ENCODE results near the gene RHOB.

RHOB gene

DNA sequence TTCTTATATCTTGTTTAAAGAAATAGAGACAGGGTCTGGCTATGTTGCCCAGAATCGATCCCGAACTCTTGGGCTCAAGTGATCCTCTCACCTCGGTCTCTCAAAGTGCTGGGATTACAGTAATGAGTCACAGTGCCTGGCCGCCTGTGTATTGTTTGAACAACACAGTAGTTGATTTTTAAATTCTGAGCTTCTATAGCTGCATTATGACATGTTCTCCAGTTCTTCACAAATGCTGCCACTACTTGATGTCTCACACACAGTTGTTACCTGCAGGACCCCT, 7.7 kb upstream of the RHOB start:
- 88 to 91% methylated on average over 3 to 4 of the region's 4 CpGs for WGBS, 2 experiments (ENCODE audit: insufficient coverage in 2 of 2)
- H3K4me3 ChIP-seq (ENCODE audit: extremely low read depth, insufficient read depth, low read length, poor library complexity, severe bottlenecking), result no peak overlapping the region
- no peak overlapping the region for H3K27ac ChIP-seq (ENCODE audit: low read depth, low read length, severe bottlenecking)
- H3K36me3 ChIP-seq (ENCODE audit: control insufficient read depth, insufficient read depth, low read length), result no peaks in the 10 kb centered on the region
- H3K9me3 ChIP-seq (ENCODE audit: control insufficient read depth, low read length), result no peaks in the 10 kb centered on the region
- H3K4me1 ChIP-seq (ENCODE audit: control insufficient read depth, insufficient read depth, low read length, poor library complexity, severe bottlenecking), result peaks cover 17% of the 10 kb centered on the region

GRCh38 chr2:20439503-20439902, 7.4 kb upstream of the RHOB start:
- Histone ChIP-seq H3K4me3 (ENCODE audit: extremely low read depth, insufficient read depth, low read length, poor library complexity, severe bottlenecking) (no peak overlapping the region), H3K9me3 (ENCODE audit: control insufficient read depth, low read length) (no peaks in the 10 kb centered on the region), H3K4me1 (ENCODE audit: control insufficient read depth, insufficient read depth, low read length, poor library complexity, severe bottlenecking) (peaks cover 20% of the 10 kb centered on the region), H3K36me3 (ENCODE audit: control insufficient read depth, insufficient read depth, low read length) (no peaks in the 10 kb centered on the region), H3K27ac (ENCODE audit: low read depth, low read length, severe bottlenecking) (no peak overlapping the region)
- 88 to 93% methylated on average over 4 to 5 of the region's 5 CpGs for WGBS, 2 experiments (ENCODE audit: insufficient coverage in 2 of 2)

DNA sequence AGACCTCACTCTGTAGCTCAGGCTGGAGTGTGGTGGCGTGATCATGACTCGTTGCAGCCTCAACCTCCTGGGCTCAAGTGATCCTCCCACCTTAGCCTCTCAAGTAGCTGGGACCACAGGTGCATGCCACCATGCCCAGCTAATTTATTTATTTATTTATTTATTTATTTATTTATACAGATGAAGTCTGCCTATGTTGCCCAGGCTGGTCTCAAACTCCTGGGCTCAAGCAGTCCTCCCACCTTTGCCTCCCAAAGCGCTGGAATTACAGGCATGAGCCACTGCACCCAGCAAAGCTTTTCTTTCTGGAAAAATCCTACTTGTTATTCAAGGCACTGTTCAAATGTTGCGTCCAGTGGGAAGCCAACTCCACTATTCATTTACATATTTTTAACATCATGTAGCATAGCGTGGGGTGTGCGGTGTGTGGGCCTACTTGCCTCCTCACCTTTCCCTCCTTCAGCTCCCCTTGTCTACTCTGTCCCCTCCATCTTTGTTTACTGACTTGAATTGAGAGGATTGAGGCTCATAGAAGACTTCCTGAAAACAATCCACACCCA, 6.8 kb upstream of the RHOB start:
- Histone ChIP-seq H3K27ac (ENCODE audit: low read depth, low read length, severe bottlenecking) (no peak overlapping the region), H3K4me3 (ENCODE audit: extremely low read depth, insufficient read depth, low read length, poor library complexity, severe bottlenecking) (no peak overlapping the region), H3K9me3 (ENCODE audit: control insufficient read depth, low read length) (no peaks in the 10 kb centered on the region), H3K4me1 (ENCODE audit: control insufficient read depth, insufficient read depth, low read length, poor library complexity, severe bottlenecking) (peaks cover 26% of the 10 kb centered on the region), H3K36me3 (ENCODE audit: control insufficient read depth, insufficient read depth, low read length) (no peaks in the 10 kb centered on the region)
- WGBS, 2 experiments (ENCODE audit: insufficient coverage in 2 of 2), result 94 to 96% methylated on average over 4 of the region's 6 CpGs

DNA sequence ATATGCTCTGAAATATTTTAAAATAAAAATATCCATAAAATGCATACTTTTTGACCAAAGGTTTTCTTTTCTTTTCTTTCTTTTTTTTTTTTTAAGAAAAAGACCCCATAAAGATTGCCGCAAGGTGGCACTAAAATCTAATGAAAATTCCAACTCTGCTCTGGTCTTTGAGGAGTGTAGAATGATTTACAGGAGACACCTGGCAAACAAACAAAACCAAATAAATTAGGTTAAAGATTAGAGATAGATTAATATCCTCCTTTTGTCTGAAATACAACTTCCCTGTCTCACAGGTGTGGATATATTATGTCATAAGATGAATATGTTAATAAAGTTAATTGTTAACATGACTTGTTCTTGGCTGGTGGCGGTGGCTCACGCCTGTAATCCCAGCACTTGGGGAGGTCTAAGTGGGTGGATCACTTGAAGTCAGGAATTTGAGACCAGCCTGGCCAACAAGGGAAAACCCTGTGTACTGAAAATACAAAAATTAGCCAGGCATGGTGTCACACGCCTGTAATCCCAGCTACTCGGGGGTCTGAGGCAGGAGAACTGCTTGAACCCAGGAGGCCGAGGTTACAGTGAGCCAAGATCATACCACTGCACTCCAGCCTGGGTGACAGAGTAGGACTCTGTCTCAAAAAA, 3.5 kb upstream of the RHOB start:
- Histone ChIP-seq H3K27ac (ENCODE audit: low read depth, low read length, severe bottlenecking) (peak overlapping the region; percentile 62), H3K4me1 (ENCODE audit: control insufficient read depth, insufficient read depth, low read length, poor library complexity, severe bottlenecking) (peaks cover 34% of the 10 kb centered on the region), H3K36me3 (ENCODE audit: control insufficient read depth, insufficient read depth, low read length) (peaks cover 10% of the 10 kb centered on the region), H3K9me3 (ENCODE audit: control insufficient read depth, low read length) (no peaks in the 10 kb centered on the region), H3K4me3 (ENCODE audit: extremely low read depth, insufficient read depth, low read length, poor library complexity, severe bottlenecking) (no peak overlapping the region)
- 88 to 91% methylated on average over 4 to 5 of the region's 6 CpGs for WGBS, 2 experiments (ENCODE audit: insufficient coverage in 2 of 2)

DNA sequence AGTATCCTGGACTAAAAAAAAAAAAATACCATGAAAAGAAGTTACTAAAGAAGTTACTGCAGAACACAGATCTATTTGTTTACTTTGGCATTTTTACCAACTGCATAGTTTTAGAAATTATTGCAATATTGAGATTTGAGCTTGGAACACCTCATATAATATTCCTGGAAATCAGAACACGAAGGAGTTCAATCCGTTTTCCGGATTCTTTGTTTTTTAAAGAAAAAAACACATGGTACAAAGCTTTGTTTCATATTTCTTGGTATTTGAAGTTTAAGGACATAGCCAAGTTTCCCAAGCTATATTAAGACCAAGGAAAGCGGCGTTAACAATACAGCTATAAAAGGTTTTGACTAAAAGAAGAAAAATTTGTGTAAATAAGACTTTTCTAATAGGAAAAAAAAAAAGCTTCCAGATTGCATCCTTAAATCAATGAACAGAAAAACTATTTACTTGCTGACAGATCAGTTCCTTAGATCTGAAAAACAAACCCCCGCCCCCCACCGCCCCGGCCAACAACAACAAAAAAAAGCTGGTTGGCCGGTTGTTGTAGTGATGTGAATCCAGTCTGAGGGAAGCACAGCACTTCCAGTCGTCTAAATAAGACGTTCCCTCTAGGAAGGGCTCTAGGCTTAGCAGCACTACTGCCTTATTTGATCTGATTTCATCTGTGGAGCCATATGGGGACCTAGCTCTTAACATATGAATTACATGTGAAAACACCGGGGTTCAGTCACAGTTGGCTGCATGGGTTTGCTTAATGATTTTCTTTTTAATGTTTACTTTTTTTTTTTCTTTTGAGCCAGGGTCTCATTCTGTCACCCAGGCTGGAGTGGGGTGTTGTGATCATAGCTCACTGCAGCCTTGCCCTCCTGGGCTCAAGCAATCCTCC, 2.5 kb upstream of the RHOB start:
- no peaks in the 10 kb centered on the region for H3K9me3 ChIP-seq (ENCODE audit: control insufficient read depth, low read length)
- H3K27ac ChIP-seq (ENCODE audit: low read depth, low read length, severe bottlenecking), result peak overlapping the region; percentile 62
- peaks cover 30% of the 10 kb centered on the region for H3K4me1 ChIP-seq (ENCODE audit: control insufficient read depth, insufficient read depth, low read length, poor library complexity, severe bottlenecking)
- H3K4me3 ChIP-seq (ENCODE audit: extremely low read depth, insufficient read depth, low read length, poor library complexity, severe bottlenecking), result no peak overlapping the region
- 32% methylated on average over 3 of the region's 12 CpGs; no CpG with 5 or more reads in 1 of the 2 experiments for WGBS, 2 experiments (ENCODE audit: insufficient coverage in 2 of 2)
- H3K36me3 ChIP-seq (ENCODE audit: control insufficient read depth, insufficient read depth, low read length), result peaks cover 20% of the 10 kb centered on the region

DNA sequence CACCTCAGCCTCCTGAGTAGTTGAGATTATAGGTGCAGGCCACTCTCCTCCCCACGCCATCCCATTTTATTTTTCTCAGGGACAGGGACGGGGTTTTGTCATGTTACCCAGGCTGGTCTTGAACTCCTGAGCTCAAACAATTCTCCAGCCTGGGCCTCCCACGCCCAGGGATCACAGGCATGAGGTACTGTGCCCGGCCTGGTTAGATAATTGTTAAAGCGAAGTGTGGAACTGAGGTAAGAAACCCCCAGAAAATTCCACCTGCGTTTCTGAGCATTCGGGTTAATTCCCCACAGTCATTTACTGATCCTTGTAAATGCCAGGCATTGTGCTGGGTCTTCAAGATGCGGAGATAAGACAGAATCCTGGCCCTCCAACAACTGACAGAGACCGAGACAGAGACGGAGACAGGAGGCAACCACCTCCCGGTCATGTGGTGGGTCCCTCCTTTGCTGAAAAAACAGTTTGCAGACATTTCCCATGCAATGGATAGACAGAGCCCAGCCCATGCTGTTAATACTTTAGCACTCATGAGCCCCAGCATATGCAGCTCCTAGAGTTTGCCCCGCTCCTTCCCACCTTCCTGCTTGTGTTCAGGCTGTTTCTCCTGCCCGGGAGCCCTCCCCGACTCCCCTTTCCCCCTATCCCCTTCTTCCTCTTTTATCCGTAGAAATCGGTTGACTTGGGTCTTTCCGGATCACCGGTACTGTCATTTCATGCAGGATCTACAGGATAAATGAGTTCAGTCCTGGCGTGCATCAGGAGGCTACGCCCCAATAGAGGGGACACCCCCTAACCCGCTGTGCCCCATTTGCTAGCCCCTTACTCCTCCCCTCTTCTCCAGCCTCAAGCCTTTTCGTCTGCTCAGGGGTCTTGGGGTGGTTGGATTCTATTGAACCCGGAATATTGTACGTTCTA, 1.6 kb upstream of the RHOB start:
- H3K36me3 ChIP-seq (ENCODE audit: control insufficient read depth, insufficient read depth, low read length), result peaks cover 22% of the 10 kb centered on the region
- peaks cover 33% of the 10 kb centered on the region for H3K4me1 ChIP-seq (ENCODE audit: control insufficient read depth, insufficient read depth, low read length, poor library complexity, severe bottlenecking)
- peak overlapping the region; percentile 62 for H3K27ac ChIP-seq (ENCODE audit: low read depth, low read length, severe bottlenecking)
- WGBS, 2 experiments (ENCODE audit: insufficient coverage in 2 of 2), result 53 to 54% methylated on average over 15 to 16 of the region's 24 CpGs
- no peak overlapping the region for H3K4me3 ChIP-seq (ENCODE audit: extremely low read depth, insufficient read depth, low read length, poor library complexity, severe bottlenecking)
- H3K9me3 ChIP-seq (ENCODE audit: control insufficient read depth, low read length), result no peaks in the 10 kb centered on the region

DNA sequence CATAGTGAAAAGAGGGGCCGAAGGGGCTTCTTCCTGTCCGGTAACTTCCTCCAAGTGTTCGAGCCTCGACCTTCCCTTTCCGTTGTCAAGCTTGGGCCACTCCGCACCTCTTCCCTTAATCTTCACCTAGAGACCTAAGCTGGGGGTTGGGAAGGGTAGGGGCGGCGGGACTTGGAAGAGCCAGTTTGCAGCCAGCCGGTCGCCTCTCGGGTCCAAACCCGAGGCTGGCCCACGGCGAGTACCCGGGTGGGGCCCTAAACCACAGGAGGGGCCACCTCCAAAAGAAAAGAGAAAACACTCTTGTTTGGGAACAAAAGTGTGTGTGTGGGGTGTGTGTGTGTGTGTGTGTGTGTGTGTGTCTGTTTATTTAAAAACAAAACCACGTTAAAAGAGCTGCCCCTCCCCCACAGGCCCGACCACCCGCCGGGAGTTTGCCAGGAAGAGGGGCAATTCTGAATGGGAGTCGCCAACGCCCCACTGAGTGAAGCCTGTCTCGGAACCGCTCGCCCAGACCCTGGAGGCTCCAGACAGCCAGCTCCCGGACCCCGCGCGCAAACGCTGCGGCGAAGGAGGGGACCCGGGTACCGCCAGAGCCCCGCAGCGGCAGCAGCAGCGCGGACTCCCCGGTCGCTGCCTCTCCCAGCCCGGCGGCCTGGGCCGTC, 488 bp upstream of the RHOB start:
- Histone ChIP-seq H3K9me3 (ENCODE audit: control insufficient read depth, low read length) (no peaks in the 10 kb centered on the region), H3K4me3 (ENCODE audit: extremely low read depth, insufficient read depth, low read length, poor library complexity, severe bottlenecking) (peak overlapping the region; percentile 84), H3K36me3 (ENCODE audit: control insufficient read depth, insufficient read depth, low read length) (peaks cover 22% of the 10 kb centered on the region), H3K27ac (ENCODE audit: low read depth, low read length, severe bottlenecking) (peak overlapping the region; percentile 87), H3K4me1 (ENCODE audit: control insufficient read depth, insufficient read depth, low read length, poor library complexity, severe bottlenecking) (peaks cover 43% of the 10 kb centered on the region)
- 1 to 2% methylated on average over 22 to 24 of the region's 42 CpGs for WGBS, 2 experiments (ENCODE audit: insufficient coverage in 2 of 2)

- Histone ChIP-seq H3K4me3 (ENCODE audit: extremely low read depth, insufficient read depth, low read length, poor library complexity, severe bottlenecking) (peak overlapping the region; percentile 84), H3K36me3 (ENCODE audit: control insufficient read depth, insufficient read depth, low read length) (peaks cover 22% of the 10 kb centered on the region), H3K27ac (ENCODE audit: low read depth, low read length, severe bottlenecking) (peak overlapping the region; percentile 92), H3K4me1 (ENCODE audit: control insufficient read depth, insufficient read depth, low read length, poor library complexity, severe bottlenecking) (peaks cover 44% of the 10 kb centered on the region), H3K9me3 (ENCODE audit: control insufficient read depth, low read length) (no peaks in the 10 kb centered on the region)
- 0 to 1% methylated on average over 75 of the region's 78 CpGs for WGBS, 2 experiments (ENCODE audit: insufficient coverage in 2 of 2)
These were observed 767 bp downstream of the RHOB start for GRCh38 chr2:20447437-20448245.

DNA sequence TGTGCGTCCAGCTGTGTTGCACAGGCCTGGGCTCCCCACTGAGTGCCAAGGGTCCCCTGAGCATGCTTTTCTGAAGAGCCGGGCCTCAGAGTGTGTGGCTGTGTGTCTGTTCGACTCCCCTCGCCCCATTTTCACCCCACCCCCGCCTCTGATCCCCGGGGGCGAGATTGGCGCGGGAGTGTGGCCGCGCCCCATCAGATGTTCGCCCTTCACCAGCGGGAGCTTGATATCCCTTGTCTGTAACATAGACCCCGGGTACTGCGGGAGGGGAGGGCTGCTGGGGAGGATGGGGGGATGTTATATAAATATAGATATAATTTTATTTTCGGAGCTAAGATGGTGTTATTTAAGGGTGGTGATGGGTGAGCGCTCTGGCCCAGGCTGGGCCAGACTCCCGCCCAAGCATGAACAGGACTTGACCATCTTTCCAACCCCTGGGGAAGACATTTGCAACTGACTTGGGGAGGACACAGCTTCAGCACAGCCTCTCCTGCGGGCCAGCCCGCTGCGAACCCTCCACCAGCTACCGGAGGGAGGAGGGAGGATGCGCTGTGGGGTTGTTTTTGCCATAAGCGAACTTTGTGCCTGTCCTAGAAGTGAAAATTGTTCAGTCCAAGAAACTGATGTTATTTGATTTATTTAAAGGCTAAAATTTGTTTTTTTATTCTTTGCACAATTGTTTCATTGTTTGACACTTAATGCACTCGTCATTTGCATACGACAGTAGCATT, 1.5 kb downstream of the RHOB start:
- peaks cover 43% of the 10 kb centered on the region for H3K4me1 ChIP-seq (ENCODE audit: control insufficient read depth, insufficient read depth, low read length, poor library complexity, severe bottlenecking)
- peak overlapping the region; percentile 84 for H3K4me3 ChIP-seq (ENCODE audit: extremely low read depth, insufficient read depth, low read length, poor library complexity, severe bottlenecking)
- H3K27ac ChIP-seq (ENCODE audit: low read depth, low read length, severe bottlenecking), result peak overlapping the region; percentile 92
- peaks cover 22% of the 10 kb centered on the region for H3K36me3 ChIP-seq (ENCODE audit: control insufficient read depth, insufficient read depth, low read length)
- WGBS, 2 experiments (ENCODE audit: insufficient coverage in 2 of 2), result 1 to 4% methylated on average over 9 to 14 of the region's 26 CpGs
- H3K9me3 ChIP-seq (ENCODE audit: control insufficient read depth, low read length), result no peaks in the 10 kb centered on the region

Measured in mesodermal cell (in vitro differentiated cells).